ENCODE results near the gene SPATA31D4. TPM values are rescaled to one million over a fixed set of nuclear protein-coding genes. Genes with fewer than 3 reads are reported as not detected.

The SPATA31D4 gene
- total RNA-seq, 1 donor from 2014 or later = not detected

DNA sequence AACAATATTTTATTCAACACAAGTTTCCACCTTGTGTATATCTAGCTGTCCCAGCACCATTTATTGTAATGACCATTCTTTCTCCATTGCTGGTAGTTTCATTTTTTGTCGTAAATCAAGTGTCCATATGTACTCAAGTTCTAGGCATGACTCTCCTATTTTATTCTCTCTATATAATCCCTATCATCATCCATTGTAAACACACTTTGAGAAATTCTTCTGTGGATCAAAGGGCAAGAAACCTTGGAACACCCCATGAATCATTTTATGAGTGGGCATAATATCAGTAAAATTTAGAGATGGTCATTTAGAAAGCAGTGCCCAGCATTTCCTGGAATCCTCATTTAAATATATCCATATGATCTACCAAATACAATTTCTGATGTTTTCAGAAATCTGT lies 35.8 kb upstream of the SPATA31D4 start:
- H3K9me3 ChIP-seq = no peaks in the 10 kb centered on the region

DNA sequence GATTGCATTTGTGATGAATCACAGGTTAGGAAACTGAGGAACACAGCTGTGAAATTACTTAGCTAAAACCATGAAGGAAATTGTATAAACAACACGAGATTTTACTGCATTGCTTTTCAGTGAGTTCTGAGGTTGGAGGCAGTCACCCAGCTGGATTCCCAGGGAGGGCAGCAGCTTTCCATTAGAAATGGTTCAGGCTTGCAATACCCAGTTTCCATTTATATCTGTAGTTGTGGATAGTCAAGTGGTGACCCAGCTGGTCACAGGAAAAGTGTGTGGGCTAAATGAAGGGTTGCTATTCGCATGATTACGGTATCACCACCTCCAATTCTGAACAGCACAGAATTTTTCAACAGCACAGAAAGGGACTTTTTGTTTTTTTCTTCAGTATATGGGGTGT lies 34.3 kb upstream of the SPATA31D4 start:
- TF ChIP-seq, protein P1, sequence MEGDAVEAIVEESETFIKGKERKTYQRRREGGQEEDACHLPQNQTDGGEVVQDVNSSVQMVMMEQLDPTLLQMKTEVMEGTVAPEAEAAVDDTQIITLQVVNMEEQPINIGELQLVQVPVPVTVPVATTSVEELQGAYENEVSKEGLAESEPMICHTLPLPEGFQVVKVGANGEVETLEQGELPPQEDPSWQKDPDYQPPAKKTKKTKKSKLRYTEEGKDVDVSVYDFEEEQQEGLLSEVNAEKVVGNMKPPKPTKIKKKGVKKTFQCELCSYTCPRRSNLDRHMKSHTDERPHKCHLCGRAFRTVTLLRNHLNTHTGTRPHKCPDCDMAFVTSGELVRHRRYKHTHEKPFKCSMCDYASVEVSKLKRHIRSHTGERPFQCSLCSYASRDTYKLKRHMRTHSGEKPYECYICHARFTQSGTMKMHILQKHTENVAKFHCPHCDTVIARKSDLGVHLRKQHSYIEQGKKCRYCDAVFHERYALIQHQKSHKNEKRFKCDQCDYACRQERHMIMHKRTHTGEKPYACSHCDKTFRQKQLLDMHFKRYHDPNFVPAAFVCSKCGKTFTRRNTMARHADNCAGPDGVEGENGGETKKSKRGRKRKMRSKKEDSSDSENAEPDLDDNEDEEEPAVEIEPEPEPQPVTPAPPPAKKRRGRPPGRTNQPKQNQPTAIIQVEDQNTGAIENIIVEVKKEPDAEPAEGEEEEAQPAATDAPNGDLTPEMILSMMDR (IDR thresholded peaks at IDR 0.05) = no peak
- H3K4me3 ChIP-seq = no peak overlapping the region
- no peaks in the 10 kb centered on the region for H3K4me1 ChIP-seq
- H3K36me3 ChIP-seq = no peaks in the 10 kb centered on the region
- H3K9me3 ChIP-seq = no peaks in the 10 kb centered on the region
- intact Hi-C loops (cut with DNase I) = no loop called here
- no peak for DNase-seq (ENCODE audit: low spot score in 2 of 2)
- H3K27me3 ChIP-seq = no peaks in the 10 kb centered on the region
- H3K27ac ChIP-seq = no peak overlapping the region

More for the DNA sequence above, 35.8 kb upstream of the SPATA31D4 start:
- no peaks in the 10 kb centered on the region for H3K36me3 ChIP-seq
- H3K4me1 ChIP-seq = no peaks in the 10 kb centered on the region
- no peak overlapping the region for H3K27ac ChIP-seq
- no peak overlapping the region for H3K4me3 ChIP-seq
- H3K27me3 ChIP-seq = no peaks in the 10 kb centered on the region
- TF ChIP-seq, protein P1 (IDR thresholded peaks at IDR 0.05) = no peak
- intact Hi-C loops (cut with DNase I) = no loop called here
- no peak for DNase-seq (ENCODE audit: low spot score in 2 of 2)

DNA sequence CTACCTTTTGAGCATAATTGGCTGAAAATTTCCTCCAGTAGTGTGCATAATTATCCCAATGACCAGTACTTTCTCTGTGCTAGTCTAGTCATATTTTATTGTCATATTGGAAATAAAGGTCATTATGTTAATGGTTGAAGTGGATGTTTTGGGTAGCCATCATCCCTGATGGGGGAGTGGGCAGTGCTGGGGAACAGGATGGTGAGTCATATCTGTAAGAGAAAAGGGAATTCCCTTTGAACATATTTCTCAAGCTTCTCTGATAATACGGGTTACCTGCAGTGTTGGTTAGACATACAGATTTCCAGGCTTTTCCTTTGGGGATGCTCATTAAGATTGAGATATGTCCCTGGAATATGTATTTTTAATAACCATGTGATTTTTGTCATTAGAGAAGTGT lies 33.3 kb upstream of the SPATA31D4 start:
- TF ChIP-seq, protein P1 (IDR thresholded peaks at IDR 0.05) = no peak
- Histone ChIP-seq H3K36me3 (no peaks in the 10 kb centered on the region), H3K27ac (no peak overlapping the region), H3K9me3 (no peaks in the 10 kb centered on the region), H3K4me1 (no peaks in the 10 kb centered on the region), H3K27me3 (no peaks in the 10 kb centered on the region), H3K4me3 (no peak overlapping the region)
- DNase-seq (ENCODE audit: low spot score in 2 of 2) = no peak
- intact Hi-C loops (cut with DNase I) = no loop called here

DNA sequence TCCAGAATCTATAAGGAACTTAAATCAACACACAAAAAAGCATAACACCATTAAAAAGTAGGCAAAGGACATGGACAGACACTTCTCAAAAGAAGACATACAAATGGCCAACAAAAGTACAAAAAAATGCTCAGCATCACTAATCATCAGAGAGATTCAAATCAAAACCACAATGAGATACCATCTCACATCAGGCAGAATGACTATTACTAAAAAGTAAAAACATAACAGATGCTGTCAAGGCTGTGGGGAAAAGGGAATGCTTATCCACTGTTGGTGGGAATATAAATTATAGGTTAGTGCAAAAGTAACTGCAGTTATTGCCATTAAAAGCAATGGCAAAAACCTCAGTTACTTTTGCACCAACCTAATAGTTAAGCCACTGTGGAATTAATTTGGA lies 32.2 kb upstream of the SPATA31D4 start:
- Histone ChIP-seq H3K4me3 (no peak overlapping the region), H3K27ac (no peak overlapping the region), H3K36me3 (no peaks in the 10 kb centered on the region), H3K4me1 (peaks cover 0 to 10% of the 10 kb centered on the region in 2 donors), H3K27me3 (no peaks in the 10 kb centered on the region), H3K9me3 (no peaks in the 10 kb centered on the region)
- TF ChIP-seq, protein P1 (IDR thresholded peaks at IDR 0.05) = no peak
- intact Hi-C loops (cut with DNase I) = no loop called here
- DNase-seq (ENCODE audit: low spot score in 2 of 2) = no peak

DNA sequence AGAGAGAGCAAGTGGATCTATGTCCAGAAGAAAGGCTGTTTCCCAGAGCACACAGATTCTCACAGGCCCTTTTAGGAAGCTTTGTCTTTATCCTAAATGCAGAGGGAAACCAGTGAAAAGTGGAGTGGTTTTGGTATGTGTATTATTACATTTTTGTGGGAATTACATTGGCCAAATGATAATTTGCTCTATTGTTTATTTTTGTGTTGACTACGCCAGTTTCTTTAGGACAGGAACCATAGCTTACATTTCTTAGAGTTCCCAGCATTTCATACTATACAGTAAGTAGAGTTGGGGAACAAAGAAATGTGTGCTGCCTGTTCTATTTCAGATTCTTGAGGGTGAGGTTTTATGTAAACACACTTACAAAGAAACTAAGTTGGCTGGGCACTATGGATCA lies 29.4 kb upstream of the SPATA31D4 start:
- H3K4me3 ChIP-seq = no peak overlapping the region
- no peak overlapping the region for H3K27ac ChIP-seq
- peaks cover 0 to 19% of the 10 kb centered on the region in 2 donors for H3K4me1 ChIP-seq
- intact Hi-C loops (cut with DNase I) = no loop called here
- no peaks in the 10 kb centered on the region for H3K9me3 ChIP-seq
- no peak for DNase-seq (ENCODE audit: low spot score in 2 of 2)
- no peaks in the 10 kb centered on the region for H3K27me3 ChIP-seq
- TF ChIP-seq, protein P1 (IDR thresholded peaks at IDR 0.05) = no peak
- no peaks in the 10 kb centered on the region for H3K36me3 ChIP-seq

DNA sequence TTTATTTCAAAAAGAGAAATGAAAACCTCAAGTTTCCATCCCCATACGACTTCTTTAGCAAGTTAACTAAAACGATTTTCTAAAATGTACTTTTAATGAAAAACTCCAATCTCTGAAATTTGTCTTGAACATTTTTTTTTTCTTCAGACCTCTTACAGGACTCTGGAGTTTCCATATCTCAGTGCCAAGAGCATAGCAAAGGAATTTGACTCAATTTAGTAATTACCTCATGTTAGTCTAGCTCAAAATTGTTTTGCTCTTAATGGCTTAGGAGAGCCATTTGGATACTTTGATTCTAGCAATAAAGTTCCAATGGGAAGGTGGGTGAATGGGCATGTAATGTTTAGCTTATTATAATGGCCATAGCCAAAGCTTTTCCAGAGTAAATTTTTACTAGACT lies 26.0 kb upstream of the SPATA31D4 start:
- H3K27ac ChIP-seq = peak overlapping the region; percentile 47 to 51
- TF ChIP-seq, protein P1 (IDR thresholded peaks at IDR 0.05) = no peak
- intact Hi-C loops (cut with DNase I) = no loop called here

More for the DNA sequence above, 26.0 kb upstream of the SPATA31D4 start:
- Histone ChIP-seq H3K36me3 (no peaks in the 10 kb centered on the region), H3K4me3 (no peak overlapping the region), H3K4me1 (peaks cover 0 to 19% of the 10 kb centered on the region in 2 donors), H3K27me3 (no peaks in the 10 kb centered on the region), H3K9me3 (no peaks in the 10 kb centered on the region)
- no peak for DNase-seq (ENCODE audit: low spot score in 2 of 2)

All from ascending aorta (tissue), 2 donors.